Endothelial cell of umbilical vein (primary cell): Measurements from ENCODE around the gene GYPC. TPM values are rescaled to one million over a fixed set of nuclear protein-coding genes. Genes with fewer than 3 reads are reported as not detected.

Experiments used
- BruUV-seq: library from RNA; stranded (reverse); fragments of 400-500 nt; replicated peaks from 2 replicates; lab custom pipeline; 2021; lab: Mats Ljungman, UMichigan
- CTCF ChIA-PET: fragments of 300-600, 350-600 bp; sonication (Branson Sonifier 250); formaldehyde crosslinking; loops from one replicate; lab custom pipeline; 2021; ENCODE audit warnings: antibody characterized with exemption, inconsistent platforms; lab: Charles Lee
- POLR2A ChIA-PET: fragments of 300-600, 350-600 bp; sonication (Branson Sonifier 250); formaldehyde crosslinking; loops from one replicate; lab custom pipeline; 2021; ENCODE audit warnings: antibody characterized with exemption, inconsistent platforms; lab: Charles Lee
- DNase-seq: peaks from one replicate; pipeline ENCODE4 v3.0.0-alpha.2; 2011; ENCODE audit warnings: low read depth, low spot score
- FAIRE-seq: peaks from 2 replicates; lab custom pipeline; 2011; peaks lifted over from hg19 to GRCh38; lab: Jason Lieb, UNC
- H2AFZ ChIP-seq: 2 replicates; pipeline ENCODE4 v1.6.0; 2012; ENCODE audit warnings: low read depth, low read length, control low read depth, inconsistent platforms
- H3K27ac ChIP-seq: 2 replicates; pipeline ENCODE4 v1.5.1; 2011; ENCODE audit warnings: low read depth, mild to moderate bottlenecking, control low read depth, low read length, moderate library complexity; ENCODE audit not compliant: insufficient read depth
- H3K27me3 ChIP-seq, 2 experiments: 2 replicates each; pipeline versions ENCODE4 v1.6.0 to v1.6.1; 2011; ENCODE audit warnings: low read length in 2 of 2, mixed read lengths in 1 of 2; ENCODE audit not compliant: control insufficient read depth in 2 of 2, insufficient read depth in 2 of 2
- H3K36me3 ChIP-seq, 2 experiments: 2 replicates in 1 of 2; 3 replicates in 1 of 2; pipeline ENCODE4 v1.5.1; 2011; ENCODE audit warnings: low read length in 2 of 2, mild to moderate bottlenecking in 1 of 2, moderate library complexity in 1 of 2; ENCODE audit not compliant: control insufficient read depth in 2 of 2, insufficient read depth in 2 of 2; ENCODE audit errors: extremely low read depth in 1 of 2
- H3K4me1 ChIP-seq: 3 replicates; pipeline ENCODE4 v1.5.1; 2011; ENCODE audit warnings: mild to moderate bottlenecking, low read length; ENCODE audit not compliant: control insufficient read depth, insufficient read depth; ENCODE audit errors: extremely low read depth
- H3K4me2 ChIP-seq: 2 replicates; pipeline ENCODE4 v1.6.1; 2011; ENCODE audit warnings: low read length, control low read depth, mixed read lengths; ENCODE audit not compliant: insufficient read depth
- H3K4me3 ChIP-seq, 3 experiments: fragments of 200-600 bp in 1 of 3; sonication (generic), shearing (Covaris generic) in 1 of 3; replicated peaks in 1 of 3; 2 replicates each; pipeline ENCODE4 v1.5.1; 2011 to 2016; ENCODE audit warnings: control low read depth in 3 of 3, low read length in 3 of 3, mild to moderate bottlenecking in 2 of 3, inconsistent platforms in 1 of 3, low read depth in 1 of 3, moderate library complexity in 1 of 3; ENCODE audit not compliant: insufficient read depth in 1 of 3
- H3K79me2 ChIP-seq: 2 replicates; pipeline ENCODE4 v1.6.0; 2012; ENCODE audit warnings: low read length, inconsistent platforms; ENCODE audit not compliant: control insufficient read depth, insufficient read depth
- H3K9ac ChIP-seq: replicated peaks from 2 replicates; pipeline ENCODE3; 2011; ENCODE audit warnings: low read length, control low read depth; ENCODE audit not compliant: insufficient read depth; ENCODE audit errors: extremely low read depth
- H3K9me1 ChIP-seq: replicated peaks from 3 replicates; pipeline ENCODE4 v1.6.0; 2011; ENCODE audit warnings: mild to moderate bottlenecking, low read length; ENCODE audit not compliant: control insufficient read depth, insufficient read depth; ENCODE audit errors: extremely low read depth
- H3K9me3 ChIP-seq: replicated peaks from 2 replicates; pipeline ENCODE4 v1.5.1; 2012; ENCODE audit warnings: low read length, inconsistent platforms; ENCODE audit not compliant: control insufficient read depth, insufficient read depth
- H4K20me1 ChIP-seq: replicated peaks from 2 replicates; pipeline ENCODE3; 2011; ENCODE audit warnings: mild to moderate bottlenecking, low read length; ENCODE audit not compliant: control insufficient read depth, insufficient read depth; ENCODE audit errors: extremely low read depth
- CTCF ChIP-seq, 2 donors: IDR thresholded peaks; 1 replicate in 1 of 2; 2 replicates in 1 of 2; pipeline ENCODE4 v1.5.1; 2011; ENCODE audit warnings: low read length in 2 of 2, mild to moderate bottlenecking in 2 of 2, moderate library complexity in 2 of 2, control low read depth in 1 of 2, inconsistent platforms in 1 of 2, low read depth in 1 of 2; ENCODE audit not compliant: insufficient read depth in 1 of 2; ENCODE audit errors: extremely low read depth in 1 of 2
- EZH2 ChIP-seq: IDR thresholded peaks from 2 replicates; pipeline ENCODE4 v1.6.1; 2012; ENCODE audit warnings: borderline replicate concordance, low read depth, mild to moderate bottlenecking, moderate library complexity, low read length, inconsistent platforms; ENCODE audit not compliant: severe bottlenecking
- FOS ChIP-seq: IDR thresholded peaks from 2 replicates; pipeline ENCODE4 v1.6.1; 2011; ENCODE audit warnings: mild to moderate bottlenecking, low read length, moderate library complexity, borderline replicate concordance; ENCODE audit not compliant: insufficient read depth
- GATA2 ChIP-seq: IDR thresholded peaks from 2 replicates; pipeline ENCODE4 v1.7.0; 2011; ENCODE audit warnings: low read depth, mild to moderate bottlenecking, moderate library complexity, mixed read lengths, low read length; ENCODE audit not compliant: insufficient read length, insufficient read depth
- JUN ChIP-seq: IDR thresholded peaks from 2 replicates; pipeline ENCODE4 v1.6.1; 2011; ENCODE audit warnings: borderline replicate concordance, low read depth; ENCODE audit not compliant: insufficient read length, insufficient read depth
- MAX ChIP-seq: IDR thresholded peaks from 2 replicates; pipeline ENCODE4 v1.6.1; 2011; ENCODE audit not compliant: insufficient read depth, insufficient read length
- MYC ChIP-seq: IDR thresholded peaks from one replicate; pipeline ENCODE4 v1.6.1; 2011; ENCODE audit warnings: mild to moderate bottlenecking, low read depth, low read length
- POLR2A ChIP-seq: IDR thresholded peaks from 2 replicates; pipeline ENCODE4 v1.6.1; 2012; ENCODE audit warnings: low read depth, mild to moderate bottlenecking, control low read depth, low read length
- POLR2AphosphoS5 ChIP-seq: IDR thresholded peaks from 2 replicates; pipeline ENCODE4 v1.6.1; 2012; ENCODE audit warnings: low read depth, mild to moderate bottlenecking, control low read depth, low read length, moderate library complexity; ENCODE audit not compliant: insufficient read depth
- dilution Hi-C: fragments of 300-500 bp; cut with MboI; formaldehyde crosslinking; loops from one replicate; pipeline ENCODE4 v1.15.0; 2019; ENCODE audit warnings: low sequenced_read_pairs; ENCODE audit not compliant: extremely low pct_ligation_motif_present
- intact Hi-C: fragments of 100-400 bp; cut with micrococcal nuclease; formaldehyde crosslinking; loops from one replicate; pipeline ENCODE4 v1.10.0; 2022
- polyA plus RNA-seq, 4 experiments: library from polyadenylated mRNA; depleted of rRNA in 3 of 4; stranded (reverse) in 3 of 4; unstranded in 1 of 4; fragments of >200 nt; gene quantifications; 2 replicates each; pipeline versions ENCODE4 v1.2.1 to v1.2.3, GENCODE V29; 2011 to 2012; ENCODE audit warnings: missing spikeins in 1 of 4
- small RNA-seq: library from RNA; depleted of rRNA; stranded (forward); fragments of <200 nt; gene quantifications from one replicate; pipeline ENCODE3, GENCODE V24; 2012; ENCODE audit warnings: low replicate concordance, low read depth; ENCODE audit not compliant: insufficient read depth, insufficient read length
- total RNA-seq: library from RNA; stranded (reverse); gene quantifications from 2 replicates; pipeline ENCODE4 v1.2.3, GENCODE V29; 2021

GYPC gene
- total and polyA plus RNA-seq, 2 donors (not counting 3 experiments of a cell fraction or from before 2014, with no cell fraction given): 3.5 to 13.3 TPM

GRCh38 chr2:126744640-126745039 lies 88.7 kb downstream of the GYPC start:
- Histone ChIP-seq H3K9ac (no peak overlapping the region), H3K4me3 (no peak overlapping the region), H3K27me3 (no peaks in the 10 kb centered on the region), H3K27ac (no peak overlapping the region), H2AFZ (no peak overlapping the region), H3K4me1 (no peaks in the 10 kb centered on the region), H3K4me2 (no peak overlapping the region), H3K9me3 (peaks cover 1% of the 10 kb centered on the region), H3K9me1 (no peaks in the 10 kb centered on the region), H3K79me2 (no peaks in the 10 kb centered on the region), H3K36me3 (no peaks in the 10 kb centered on the region), H4K20me1 (no peaks in the 10 kb centered on the region)
- TF ChIP-seq POLR2A (no peak), MAX (no peak), MYC (no peak), JUN (no peak), FOS (no peak), EZH2 (no peak), CTCF (IDR thresholded peaks at IDR 0.05; ENCODE audit: extremely low read depth in 1 of 2, insufficient read depth in 1 of 2, low read depth in 1 of 2, low read length in 2 of 2) (no peak), GATA2 (no peak), POLR2AphosphoS5 (no peak)
- ChIA-PET POLR2A (no interaction called here), CTCF (no interaction called here)
- dilution Hi-C loops (no loop called here), intact Hi-C loops (no loop called here)
- DNase-seq: no peak
- BruUV-seq: no TSS peak
- FAIRE-seq: no peak

Small RNA genes lying within 50 kb of the gene (small RNA-seq; reads per million reads assigned to genes)
- gene RNU6-675P: not detected

Other genes with a start within 250 kb of the GYPC start
- not detected in 2 replicates for gene TEX51, start 242.7 kb downstream of the GYPC start, total RNA-seq
- not detected in 2 replicates for gene TEX51, start 242.7 kb downstream of the GYPC start, polyA plus RNA-seq